ENCODE results near the gene NNMT.

NNMT gene

DNA sequence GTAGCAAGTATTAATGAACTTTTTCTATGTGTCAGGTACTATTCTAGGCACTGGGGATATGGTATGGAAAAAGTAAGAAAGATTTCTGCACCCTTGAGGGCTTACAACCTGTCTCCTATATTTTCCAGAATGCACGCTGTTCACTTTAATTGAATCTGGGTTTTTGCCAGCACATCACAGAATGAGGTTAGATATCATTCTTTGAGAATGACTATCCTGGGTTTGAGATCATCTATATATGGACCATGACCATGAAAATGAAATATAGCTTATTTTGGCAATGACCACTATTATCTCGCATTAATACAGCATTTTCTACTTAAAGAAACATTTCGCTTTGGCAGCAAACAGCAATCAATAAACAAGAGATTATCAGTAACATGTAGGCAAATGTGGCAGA lies 57.2 kb downstream of the NNMT start:
- no peak for DNase-seq

DNA sequence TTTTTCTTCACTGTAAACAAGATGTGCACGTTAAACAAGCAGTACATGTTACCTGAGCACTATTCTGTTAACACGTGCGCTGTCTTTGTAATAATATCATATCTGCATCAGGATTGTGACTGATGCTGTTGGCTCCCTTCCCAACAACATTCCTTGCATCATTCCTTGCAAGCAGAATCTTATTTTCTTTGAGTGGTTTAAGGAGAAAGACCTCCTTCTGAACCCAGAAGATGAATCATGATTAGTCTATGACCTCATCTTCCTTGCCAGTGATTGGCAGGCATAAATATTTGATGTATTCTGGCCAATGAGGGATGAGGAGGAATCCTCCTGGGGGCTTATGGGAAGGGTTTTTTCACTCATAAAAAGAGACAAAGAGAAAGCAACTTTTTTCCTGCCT lies 57.9 kb downstream of the NNMT start:
- DNase-seq: no peak

DNA sequence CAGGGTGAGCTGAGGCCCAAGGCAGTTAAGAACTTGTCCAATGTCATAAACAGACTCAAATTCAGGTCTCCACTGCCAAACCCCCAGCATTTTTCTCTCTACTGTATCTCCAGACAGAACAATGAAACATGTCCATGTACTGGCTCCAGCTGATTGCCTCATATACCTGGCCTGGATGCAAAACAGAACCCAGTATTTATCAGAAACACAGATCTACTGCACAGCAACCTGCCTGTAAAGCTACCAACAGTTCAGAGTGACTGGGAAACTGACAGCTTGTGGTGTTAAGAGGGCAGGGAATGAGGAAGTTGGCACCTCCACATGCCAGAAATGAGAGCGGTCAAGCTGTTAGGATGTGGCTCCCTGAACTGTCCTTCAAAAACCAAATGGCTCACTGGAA lies 62.5 kb downstream of the NNMT start:
- DNase-seq: no peak

GRCh38 chr11:114359342-114359741 lies 63.1 kb downstream of the NNMT start:
- no peak for DNase-seq

- no peak for DNase-seq
These were observed 66.1 kb downstream of the NNMT start for GRCh38 chr11:114362326-114362725.

DNA sequence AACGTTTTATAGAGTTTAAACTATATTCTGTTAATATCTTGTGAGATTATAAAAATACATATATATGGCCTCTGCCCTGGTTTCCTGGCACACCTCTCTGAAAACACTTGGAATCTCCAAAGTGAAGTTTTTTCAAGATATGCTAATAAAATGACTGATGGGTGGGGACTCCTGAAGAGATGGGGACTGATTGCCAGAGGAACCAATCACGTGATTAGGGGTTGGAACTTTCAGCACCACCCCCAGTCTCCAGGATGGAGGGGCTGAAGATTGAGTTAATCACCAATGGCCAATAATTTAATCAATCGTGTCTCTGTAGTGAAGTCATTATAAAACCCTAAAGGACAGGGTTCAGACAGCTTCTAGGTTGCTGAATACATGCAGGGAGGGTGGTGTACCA lies 66.8 kb downstream of the NNMT start:
- no peak for DNase-seq

Measured in activated CD4-positive, alpha-beta T cell treated with anti-CD3 and anti-CD28 coated beads, Interleukin-2, amount 50 U/mL, for 16 hours (primary cell).